Mononuclear cell (primary cell): ENCODE measurements around the gene UBD. TPM values are rescaled to one million over a fixed set of nuclear protein-coding genes. Genes with fewer than 3 reads are reported as not detected.

ENCODE experiments used
- H3K27me3 ChIP-seq: 2 replicates; pipeline ENCODE4 v1.6.0; 2011; ENCODE audit warnings: low read length, control low read depth; ENCODE audit not compliant: insufficient read depth
- H3K4me1 ChIP-seq: 2 replicates; pipeline ENCODE4 v1.5.1; 2011; ENCODE audit warnings: mild to moderate bottlenecking, low read length, control low read depth; ENCODE audit not compliant: insufficient read depth
- H3K4me3 ChIP-seq: 2 replicates; pipeline ENCODE4 v1.5.1; 2011; ENCODE audit warnings: mild to moderate bottlenecking, low read length, moderate library complexity
- H3K9me3 ChIP-seq: 2 replicates; pipeline ENCODE4 v1.5.1; 2011; ENCODE audit warnings: low read depth, mild to moderate bottlenecking, control low read depth, low read length
- total RNA-seq: library from RNA; depleted of rRNA; stranded (reverse); fragments of >200 nt; gene quantifications from one replicate; pipeline ENCODE4 v1.2.3, GENCODE V29; 2012

UBD gene
- total RNA-seq = not detected

GRCh38 chr6:29559524-29560287 is at the start of gene UBD:
TSS of gene UBD (minus strand) at chr6:29559732. CDS start at chr6:29559701, 31 bp downstream.
- no peaks in the 10 kb centered on the region for H3K4me1 ChIP-seq
- no peaks in the 10 kb centered on the region for H3K9me3 ChIP-seq
- H3K27me3 ChIP-seq = peaks cover 26% of the 10 kb centered on the region
- H3K4me3 ChIP-seq = no peak within 1 kb of the TSS

GRCh38 chr6:29608131-29608530 is 48.6 kb upstream of the UBD start:
- no peak overlapping the region for H3K4me3 ChIP-seq
- H3K27me3 ChIP-seq = no peaks in the 10 kb centered on the region
- H3K4me1 ChIP-seq = no peaks in the 10 kb centered on the region
- no peaks in the 10 kb centered on the region for H3K9me3 ChIP-seq

- Histone ChIP-seq H3K27me3 (no peaks in the 10 kb centered on the region), H3K4me3 (no peak overlapping the region), H3K4me1 (no peaks in the 10 kb centered on the region), H3K9me3 (no peaks in the 10 kb centered on the region)
Measured at GRCh38 chr6:29603930-29604329, 44.4 kb upstream of the UBD start.

- H3K4me3 ChIP-seq = no peak overlapping the region
- H3K27me3 ChIP-seq = no peaks in the 10 kb centered on the region
- no peaks in the 10 kb centered on the region for H3K9me3 ChIP-seq
- H3K4me1 ChIP-seq = no peaks in the 10 kb centered on the region
Measured at GRCh38 chr6:29603456-29603855, 43.9 kb upstream of the UBD start.

GRCh38 chr6:29602564-29603361 is 43.2 kb upstream of the UBD start:
- Histone ChIP-seq H3K4me3 (no peak overlapping the region), H3K27me3 (no peaks in the 10 kb centered on the region)

GRCh38 chr6:29598172-29598747 is 38.7 kb upstream of the UBD start:
- H3K4me3 ChIP-seq = no peak overlapping the region
- no peaks in the 10 kb centered on the region for H3K4me1 ChIP-seq
- H3K9me3 ChIP-seq = no peaks in the 10 kb centered on the region
- no peaks in the 10 kb centered on the region for H3K27me3 ChIP-seq

More at GRCh38 chr6:29602564-29603361, 43.2 kb upstream of the UBD start:
- Histone ChIP-seq H3K4me1 (no peaks in the 10 kb centered on the region), H3K9me3 (no peaks in the 10 kb centered on the region)

- no peak overlapping the region for H3K4me3 ChIP-seq
- no peaks in the 10 kb centered on the region for H3K27me3 ChIP-seq
- H3K4me1 ChIP-seq = no peaks in the 10 kb centered on the region
- H3K9me3 ChIP-seq = no peaks in the 10 kb centered on the region
Measured at GRCh38 chr6:29597184-29597583, 37.7 kb upstream of the UBD start.

GRCh38 chr6:29596381-29596900 is 36.9 kb upstream of the UBD start:
- no peaks in the 10 kb centered on the region for H3K4me1 ChIP-seq
- H3K27me3 ChIP-seq = no peaks in the 10 kb centered on the region
- H3K4me3 ChIP-seq = no peak overlapping the region
- no peaks in the 10 kb centered on the region for H3K9me3 ChIP-seq

- H3K4me3 ChIP-seq = no peak overlapping the region
- no peaks in the 10 kb centered on the region for H3K27me3 ChIP-seq
- H3K9me3 ChIP-seq = no peaks in the 10 kb centered on the region
- no peaks in the 10 kb centered on the region for H3K4me1 ChIP-seq
Measured at GRCh38 chr6:29593199-29593855, 33.8 kb upstream of the UBD start.

GRCh38 chr6:29591677-29592076 is 32.1 kb upstream of the UBD start:
- Histone ChIP-seq H3K27me3 (no peaks in the 10 kb centered on the region), H3K4me1 (no peaks in the 10 kb centered on the region)

GRCh38 chr6:29590218-29590808 is 30.8 kb upstream of the UBD start:
- no peaks in the 10 kb centered on the region for H3K4me1 ChIP-seq
- peaks cover 2% of the 10 kb centered on the region for H3K27me3 ChIP-seq
- no peaks in the 10 kb centered on the region for H3K9me3 ChIP-seq
- no peak overlapping the region for H3K4me3 ChIP-seq

More at GRCh38 chr6:29591677-29592076, 32.1 kb upstream of the UBD start:
- no peak overlapping the region for H3K4me3 ChIP-seq
- H3K9me3 ChIP-seq = no peaks in the 10 kb centered on the region

GRCh38 chr6:29589423-29590048 is 30.0 kb upstream of the UBD start:
- Histone ChIP-seq H3K4me3 (no peak overlapping the region), H3K9me3 (no peaks in the 10 kb centered on the region), H3K27me3 (peaks cover 9% of the 10 kb centered on the region), H3K4me1 (no peaks in the 10 kb centered on the region)

GRCh38 chr6:29584821-29585220 is 25.3 kb upstream of the UBD start, which contains the start of gene OR2H2:
TSS of gene OR2H2 (plus strand) at chr6:29585121. CDS start at chr6:29587945, 2,824 bp downstream.
- no peaks in the 10 kb centered on the region for H3K4me1 ChIP-seq
- H3K9me3 ChIP-seq = no peaks in the 10 kb centered on the region
- peaks cover 11% of the 10 kb centered on the region for H3K27me3 ChIP-seq
- H3K4me3 ChIP-seq = no peak within 1 kb of the TSS

- H3K4me1 ChIP-seq = no peaks in the 10 kb centered on the region
- no peak overlapping the region for H3K4me3 ChIP-seq
- H3K27me3 ChIP-seq = peaks cover 9% of the 10 kb centered on the region
- no peaks in the 10 kb centered on the region for H3K9me3 ChIP-seq
Measured at GRCh38 chr6:29577544-29577943, 18.0 kb upstream of the UBD start.
